PC-3 (cell line): ENCODE results near the gene LIN7B. TPM values are rescaled to one million over a fixed set of nuclear protein-coding genes. Genes with fewer than 3 reads are reported as not detected.
A peak's percentile ranks its signal among the peaks of the same experiment; 100 is the strongest.

Experiments
- ATAC-seq: fragments of 200-7000 bp; cut with Tn5 transposase; 2 replicates; pipeline ENCODE4 v1.9.1; 2020; ENCODE audit warnings: mild to moderate bottlenecking, moderate library complexity
- BruUV-seq: library from RNA; stranded (reverse); fragments of 400-500 nt; replicated peaks from 2 replicates; lab custom pipeline; 2021; lab: Mats Ljungman, UMichigan
- CTCF ChIA-PET: fragments of 300-600 bp; sonication (Branson Sonifier 250); formaldehyde crosslinking; loops from one replicate; lab custom pipeline; 2022; ENCODE audit warnings: antibody characterized with exemption; lab: Charles Lee
- POLR2A ChIA-PET: fragments of 300-600 bp; sonication (Branson Sonifier 250); formaldehyde crosslinking; loops from one replicate; lab custom pipeline; 2022; ENCODE audit warnings: antibody characterized with exemption; ENCODE audit not compliant: unreplicated experiment; lab: Charles Lee
- DNase-seq: peaks from one replicate; pipeline ENCODE4 v3.0.0-alpha.2; 2015
- H2AFZ ChIP-seq: fragments of 300-600 bp; sonication (generic); 2 replicates; pipeline ENCODE4 v1.6.0; 2016; ENCODE audit warnings: antibody characterized with exemption, low read length
- H3F3A ChIP-seq: fragments of 300-600 bp; sonication (generic); one replicate; pipeline ENCODE4 v1.6.0; 2017; ENCODE audit warnings: antibody characterized with exemption, low read length, control low read depth, mild to moderate bottlenecking; ENCODE audit not compliant: unreplicated experiment
- H3K27ac ChIP-seq: fragments of 300-600 bp; sonication (generic); 2 replicates; pipeline ENCODE4 v1.5.1; 2016; ENCODE audit warnings: mild to moderate bottlenecking, low read length
- H3K27me3 ChIP-seq: fragments of 300-600 bp; sonication (generic); 2 replicates; pipeline ENCODE4 v1.6.1; 2016; ENCODE audit warnings: low read length, mixed read lengths
- H3K36me3 ChIP-seq: fragments of 300-600 bp; sonication (generic); 2 replicates; pipeline ENCODE4 v1.6.1; 2016; ENCODE audit warnings: low read depth, mixed run types, low read length, mixed read lengths
- H3K4me1 ChIP-seq: fragments of 300-600 bp; sonication (generic); 2 replicates; pipeline ENCODE4 v1.5.1; 2016; ENCODE audit warnings: low read length; ENCODE audit not compliant: insufficient read depth
- H3K4me2 ChIP-seq: fragments of 300-600 bp; sonication (generic); 2 replicates; pipeline ENCODE4 v1.6.0; 2016; ENCODE audit warnings: low read length
- H3K4me3 ChIP-seq: fragments of 300-600 bp; sonication (generic); 2 replicates; pipeline ENCODE4 v1.5.1; 2016; ENCODE audit warnings: mild to moderate bottlenecking, low read length, mixed read lengths
- H3K79me2 ChIP-seq: fragments of 300-600 bp; sonication (generic); 2 replicates; pipeline ENCODE4 v1.6.1; 2017; ENCODE audit warnings: low read length, mixed read lengths
- H3K9ac ChIP-seq: fragments of 300-600 bp; sonication (generic); 2 replicates; pipeline ENCODE4 v1.6.0; 2016; ENCODE audit warnings: mild to moderate bottlenecking, low read length
- H3K9me2 ChIP-seq: fragments of 300-600 bp; sonication (generic); replicated peaks from 2 replicates; pipeline ENCODE4 v1.6.1; 2016; ENCODE audit warnings: mixed run types, low read length, mixed read lengths
- H3K9me3 ChIP-seq: fragments of 300-600 bp; sonication (generic); 2 replicates; pipeline ENCODE4 v1.6.1; 2016; ENCODE audit warnings: low read length, mixed read lengths
- H4K20me1 ChIP-seq: fragments of 300-600 bp; sonication (generic); 2 replicates; pipeline ENCODE4 v1.6.1; 2016; ENCODE audit warnings: low read length, mixed read lengths
- EZH2 ChIP-seq: fragments of 300-600 bp; sonication (generic); IDR thresholded peaks from one replicate; pipeline ENCODE4 v1.6.1; 2017; ENCODE audit warnings: antibody characterized with exemption, mild to moderate bottlenecking, low read length; ENCODE audit not compliant: unreplicated experiment
- EZH2phosphoT487 ChIP-seq: fragments of 300-600 bp; sonication (generic); IDR thresholded peaks from 2 replicates; pipeline ENCODE4 v1.6.1; 2018; ENCODE audit warnings: mild to moderate bottlenecking, antibody characterized with exemption, low read length, borderline replicate concordance
- intact Hi-C: fragments of 100-400 bp; cut with micrococcal nuclease; formaldehyde crosslinking; loops from 2 replicates; pipeline ENCODE4 v1.9.0; 2023
- total RNA-seq: library from RNA; depleted of rRNA; stranded (reverse); fragments of >200 nt; gene quantifications from 2 replicates; pipeline ENCODE4 v1.2.3, GENCODE V29; 2014
- TF ChIP-seq, protein P1 (sequence below): fragments of 300-600 bp; sonication (generic); conservative IDR thresholded peaks from 2 replicates; pipeline ENCODE4 v1.5.1; 2017; ENCODE audit warnings: antibody characterized with exemption, low read depth, mild to moderate bottlenecking, low read length

LIN7B gene
- total RNA-seq, 1 experiment from 2014 or later: 11.6 TPM

DNA sequence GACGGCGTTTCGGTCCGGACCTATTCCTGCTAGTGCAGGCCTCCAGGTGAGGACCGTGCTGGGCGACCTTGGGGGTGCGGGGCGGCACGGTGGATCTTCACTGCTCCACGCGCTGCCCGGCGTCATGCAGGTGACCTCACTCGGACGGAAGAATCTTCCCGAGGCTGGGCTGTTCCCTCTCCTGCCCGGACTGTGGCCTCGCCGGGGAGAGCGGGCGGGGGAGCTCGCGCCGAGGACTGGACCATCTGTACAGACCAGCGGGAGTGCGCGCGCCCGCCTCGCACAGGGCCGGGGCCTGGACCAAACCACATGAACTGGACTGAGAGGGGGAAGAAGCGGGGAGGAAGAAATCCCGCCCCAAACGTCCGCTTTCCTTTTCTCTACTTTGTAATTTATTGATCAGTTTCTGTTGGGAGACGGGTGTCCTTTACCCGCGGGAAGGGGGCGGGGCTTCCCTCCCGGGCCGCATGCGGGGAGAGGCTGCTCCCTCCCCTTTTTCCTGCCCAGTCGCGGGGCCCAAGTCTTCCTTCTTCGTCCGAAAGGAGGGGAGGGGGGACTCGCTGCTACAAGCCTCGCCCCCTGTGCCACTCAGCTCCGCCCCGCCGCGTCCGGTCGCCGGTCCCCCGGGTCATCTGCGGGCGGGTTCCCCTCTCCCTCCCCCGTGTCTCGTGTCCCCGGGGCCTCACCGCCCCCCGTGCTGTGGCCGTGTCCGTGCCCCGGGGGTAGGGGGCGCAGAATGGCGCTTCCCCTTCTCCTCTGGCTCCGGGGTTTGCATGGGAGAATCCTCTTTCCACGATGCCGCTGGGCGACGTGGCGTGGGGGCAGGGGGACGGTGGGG lies 36.2 kb downstream of the LIN7B start:
- Histone ChIP-seq H3K9me2 (no peaks in the 10 kb centered on the region), H3K4me3 (peak overlapping the region; percentile 71), H3K79me2 (no peaks in the 10 kb centered on the region), H3K36me3 (no peaks in the 10 kb centered on the region), H3K27ac (peak overlapping the region; percentile 44), H3K27me3 (no peaks in the 10 kb centered on the region), H3K4me2 (peak overlapping the region; percentile 91), H3F3A (no peaks in the 10 kb centered on the region), H3K9ac (peak overlapping the region; percentile 75), H2AFZ (peak overlapping the region; percentile 70), H3K9me3 (no peaks in the 10 kb centered on the region), H3K4me1 (peaks cover 25% of the 10 kb centered on the region), H4K20me1 (no peaks in the 10 kb centered on the region)
- no TSS peak for BruUV-seq
- DNase-seq: peak; percentile 86
- ChIA-PET POLR2A (no interaction called here), CTCF (interaction anchor here (0.6 to 2.0 kb wide), 5 partner anchors 22 to 157 kb away, joined by 3 to 11 read pairs (median 4); partner anchors contain the start of genes GYS1 and RUVBL2)
- peak; percentile 51 for ATAC-seq
- no peak for TF ChIP-seq EZH2
- TF ChIP-seq EZH2phosphoT487: no peak
- TF ChIP-seq, protein P1, sequence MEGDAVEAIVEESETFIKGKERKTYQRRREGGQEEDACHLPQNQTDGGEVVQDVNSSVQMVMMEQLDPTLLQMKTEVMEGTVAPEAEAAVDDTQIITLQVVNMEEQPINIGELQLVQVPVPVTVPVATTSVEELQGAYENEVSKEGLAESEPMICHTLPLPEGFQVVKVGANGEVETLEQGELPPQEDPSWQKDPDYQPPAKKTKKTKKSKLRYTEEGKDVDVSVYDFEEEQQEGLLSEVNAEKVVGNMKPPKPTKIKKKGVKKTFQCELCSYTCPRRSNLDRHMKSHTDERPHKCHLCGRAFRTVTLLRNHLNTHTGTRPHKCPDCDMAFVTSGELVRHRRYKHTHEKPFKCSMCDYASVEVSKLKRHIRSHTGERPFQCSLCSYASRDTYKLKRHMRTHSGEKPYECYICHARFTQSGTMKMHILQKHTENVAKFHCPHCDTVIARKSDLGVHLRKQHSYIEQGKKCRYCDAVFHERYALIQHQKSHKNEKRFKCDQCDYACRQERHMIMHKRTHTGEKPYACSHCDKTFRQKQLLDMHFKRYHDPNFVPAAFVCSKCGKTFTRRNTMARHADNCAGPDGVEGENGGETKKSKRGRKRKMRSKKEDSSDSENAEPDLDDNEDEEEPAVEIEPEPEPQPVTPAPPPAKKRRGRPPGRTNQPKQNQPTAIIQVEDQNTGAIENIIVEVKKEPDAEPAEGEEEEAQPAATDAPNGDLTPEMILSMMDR: no peak
- intact Hi-C loops: loop anchor here (1.0 kb wide), 1 partner anchor 49 kb away; no protein-coding TSS in a partner anchor

DNA sequence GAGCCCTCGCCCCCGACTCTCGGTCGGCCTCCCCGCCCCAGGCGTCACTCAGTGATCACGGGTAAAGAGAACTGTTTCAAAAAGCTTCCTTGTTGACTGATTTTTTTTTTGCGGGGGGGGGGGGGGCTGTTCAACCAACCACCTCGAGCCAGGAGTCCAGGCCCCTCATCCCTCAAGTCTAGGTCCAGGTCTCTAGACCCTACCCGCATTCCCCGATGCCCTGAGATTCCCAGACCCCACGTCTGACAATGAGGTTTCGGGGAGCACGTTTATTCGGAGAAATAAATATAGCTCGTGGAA lies 36.7 kb downstream of the LIN7B start:
- POLR2A ChIA-PET: interaction anchor here (0.7 kb wide), 1 partner anchor 158 kb away, joined by 3 read pairs; no protein-coding TSS in a partner anchor
- no TSS peak for BruUV-seq

More for the DNA sequence above, 36.7 kb downstream of the LIN7B start:
- Histone ChIP-seq H3K27me3 (no peaks in the 10 kb centered on the region), H3K36me3 (no peaks in the 10 kb centered on the region), H4K20me1 (no peaks in the 10 kb centered on the region), H3K27ac (peak overlapping the region; percentile 44), H3K79me2 (no peaks in the 10 kb centered on the region), H3K4me1 (peaks cover 25% of the 10 kb centered on the region), H2AFZ (peak overlapping the region; percentile 70), H3K4me3 (peak overlapping the region; percentile 71), H3K9me3 (no peaks in the 10 kb centered on the region), H3K9ac (peak overlapping the region; percentile 75), H3K9me2 (no peaks in the 10 kb centered on the region), H3K4me2 (peak overlapping the region; percentile 91), H3F3A (no peaks in the 10 kb centered on the region)
- ATAC-seq (no peak), DNase-seq (no peak)
- TF ChIP-seq EZH2phosphoT487 (no peak), EZH2 (no peak)
- TF ChIP-seq, protein P1: no peak
- intact Hi-C loops: loop anchor here (1.0 kb wide), 1 partner anchor 48 kb away; no protein-coding TSS in a partner anchor
- CTCF ChIA-PET: interaction anchor here (0.6 to 1.1 kb wide), 3 partner anchors 53 to 158 kb away, joined by 3 to 4 read pairs (median 4); partner anchors contain the start of genes GYS1 and RUVBL2
